Kidney (tissue), 14 donors: ENCODE data around the gene DDX54. TPM values are rescaled to one million over a fixed set of nuclear protein-coding genes. Genes with fewer than 3 reads are reported as not detected.

Experiments used
- DNase-seq, 5 donors: peaks; one replicate each; pipeline ENCODE4 v3.0.0-alpha.2; 2013 to 2020
- FAIRE-seq: peaks from 2 replicates; lab custom pipeline; 2012; peaks lifted over from hg19 to GRCh38; lab: Jason Lieb, UNC
- H3K27ac ChIP-seq, 2 donors: one replicate each; pipeline ENCODE4 v1.7.0; 2013; ENCODE audit warnings: low read depth in 2 of 2, low read length in 2 of 2, inconsistent platforms in 1 of 2
- H3K27me3 ChIP-seq: one replicate; pipeline ENCODE4 v1.7.1; 2013; ENCODE audit warnings: low read length, inconsistent platforms; ENCODE audit not compliant: control insufficient read depth, insufficient read depth
- H3K36me3 ChIP-seq, 3 donors: one replicate each; pipeline versions ENCODE4 v1.7.0 to v1.7.1; 2013; ENCODE audit warnings: low read length in 3 of 3, control low read depth in 1 of 3, inconsistent platforms in 1 of 3; ENCODE audit not compliant: insufficient read depth in 3 of 3, control insufficient read depth in 2 of 3
- H3K4me1 ChIP-seq, 3 donors: one replicate each; pipeline versions ENCODE4 v1.7.0 to v1.7.1; 2013; ENCODE audit warnings: low read length in 3 of 3, inconsistent platforms in 1 of 3, low read depth in 1 of 3; ENCODE audit not compliant: control insufficient read depth in 2 of 3, insufficient read depth in 2 of 3
- H3K4me3 ChIP-seq, 3 donors: one replicate each; pipeline versions ENCODE4 v1.7.0 to v1.8.1; 2013; ENCODE audit warnings: low read length in 3 of 3, control low read depth in 1 of 3, inconsistent platforms in 1 of 3
- H3K9ac ChIP-seq, 3 donors: one replicate each; pipeline versions ENCODE4 v1.7.0 to v1.7.1; 2013; ENCODE audit warnings: low read length in 3 of 3, control low read depth in 1 of 3, inconsistent platforms in 1 of 3
- H3K9me3 ChIP-seq, 3 donors: one replicate each; pipeline versions ENCODE4 v1.7.0 to v1.7.1; 2013; ENCODE audit warnings: low read length in 3 of 3, control low read depth in 1 of 3, inconsistent platforms in 1 of 3; ENCODE audit not compliant: control insufficient read depth in 2 of 3, insufficient read depth in 1 of 3
- intact Hi-C: fragments of 100-400 bp; cut with DNase I; formaldehyde crosslinking; loops from one replicate; pipeline ENCODE4 v1.11.1; 2022
- polyA plus RNA-seq: library from polyadenylated mRNA; stranded (reverse); fragments of 350-450 nt; fragmentation: Illumina TruSeq; extraction: RNeasy Lipid Tissue Mini Kit (QIAGEN cat#74804); gene quantifications from one replicate; pipeline ENCODE4 v1.2.3, GENCODE V29; 2014; ENCODE audit warnings: low read depth, low replicate concordance; ENCODE audit not compliant: insufficient read depth
- total RNA-seq: library from RNA; stranded (reverse); fragmentation: NEBNext Ultra II Directional; extraction: Animal tissue kit (Norgen Biotek cat#: 25700); gene quantifications from one replicate; pipeline ENCODE4 v1.2.1, GENCODE V29; 2021
- TF ChIP-seq, protein P1 (sequence below): IDR thresholded peaks from 3 replicates; pipeline ENCODE4 v1.5.1; 2012; ENCODE audit warnings: mild to moderate bottlenecking, moderate library complexity, borderline replicate concordance; ENCODE audit not compliant: insufficient read depth; ENCODE audit errors: extremely low read depth
- donor health status: control.
- donor health status: control.
- donor health status: control.
- donor health status: control.
- donor health status: control.
- donor health status: DM: yes; HTN: yes; CAD: no.
- donor health status: Normal renal cell carcinoma (clear cell type).

Gene DDX54
- total and polyA plus RNA-seq, 2 donors from 2014 or later: 55.4 to 62.0 TPM

DNA sequence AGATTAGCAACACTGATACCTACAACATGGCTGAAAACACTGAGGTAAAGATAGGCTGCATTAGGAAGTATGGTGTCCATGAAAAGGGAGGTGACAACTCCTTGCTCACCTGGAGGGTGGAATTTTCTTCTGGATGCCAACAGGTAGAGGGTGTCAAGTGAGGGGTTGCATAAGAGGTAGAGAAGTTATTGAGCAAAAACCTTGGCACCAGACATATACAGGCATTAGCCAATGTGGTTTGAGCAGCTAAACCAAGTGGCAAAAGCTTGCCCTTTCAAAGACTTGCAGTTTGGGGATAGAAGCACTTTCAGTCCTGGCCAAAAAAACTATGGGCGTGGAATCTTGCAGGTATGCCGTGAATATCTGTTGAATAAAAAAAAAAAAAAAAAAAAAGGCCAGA is 4.1 kb upstream of the DDX54 start:
- TF ChIP-seq, protein P1, sequence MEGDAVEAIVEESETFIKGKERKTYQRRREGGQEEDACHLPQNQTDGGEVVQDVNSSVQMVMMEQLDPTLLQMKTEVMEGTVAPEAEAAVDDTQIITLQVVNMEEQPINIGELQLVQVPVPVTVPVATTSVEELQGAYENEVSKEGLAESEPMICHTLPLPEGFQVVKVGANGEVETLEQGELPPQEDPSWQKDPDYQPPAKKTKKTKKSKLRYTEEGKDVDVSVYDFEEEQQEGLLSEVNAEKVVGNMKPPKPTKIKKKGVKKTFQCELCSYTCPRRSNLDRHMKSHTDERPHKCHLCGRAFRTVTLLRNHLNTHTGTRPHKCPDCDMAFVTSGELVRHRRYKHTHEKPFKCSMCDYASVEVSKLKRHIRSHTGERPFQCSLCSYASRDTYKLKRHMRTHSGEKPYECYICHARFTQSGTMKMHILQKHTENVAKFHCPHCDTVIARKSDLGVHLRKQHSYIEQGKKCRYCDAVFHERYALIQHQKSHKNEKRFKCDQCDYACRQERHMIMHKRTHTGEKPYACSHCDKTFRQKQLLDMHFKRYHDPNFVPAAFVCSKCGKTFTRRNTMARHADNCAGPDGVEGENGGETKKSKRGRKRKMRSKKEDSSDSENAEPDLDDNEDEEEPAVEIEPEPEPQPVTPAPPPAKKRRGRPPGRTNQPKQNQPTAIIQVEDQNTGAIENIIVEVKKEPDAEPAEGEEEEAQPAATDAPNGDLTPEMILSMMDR: no peak
- DNase-seq (no peak), FAIRE-seq (no peak)
- Histone ChIP-seq H3K27me3 (no peaks in the 10 kb centered on the region), H3K27ac (no peak overlapping the region), H3K36me3 (peaks cover 2 to 18% (median 6%) of the 10 kb centered on the region in 3 donors), H3K9ac (no peak overlapping the region), H3K4me1 (peaks cover 0 to 15% (median 3%) of the 10 kb centered on the region in 3 donors), H3K4me3 (no peak overlapping the region), H3K9me3 (no peaks in the 10 kb centered on the region)
- intact Hi-C loops: no loop called here

DNA sequence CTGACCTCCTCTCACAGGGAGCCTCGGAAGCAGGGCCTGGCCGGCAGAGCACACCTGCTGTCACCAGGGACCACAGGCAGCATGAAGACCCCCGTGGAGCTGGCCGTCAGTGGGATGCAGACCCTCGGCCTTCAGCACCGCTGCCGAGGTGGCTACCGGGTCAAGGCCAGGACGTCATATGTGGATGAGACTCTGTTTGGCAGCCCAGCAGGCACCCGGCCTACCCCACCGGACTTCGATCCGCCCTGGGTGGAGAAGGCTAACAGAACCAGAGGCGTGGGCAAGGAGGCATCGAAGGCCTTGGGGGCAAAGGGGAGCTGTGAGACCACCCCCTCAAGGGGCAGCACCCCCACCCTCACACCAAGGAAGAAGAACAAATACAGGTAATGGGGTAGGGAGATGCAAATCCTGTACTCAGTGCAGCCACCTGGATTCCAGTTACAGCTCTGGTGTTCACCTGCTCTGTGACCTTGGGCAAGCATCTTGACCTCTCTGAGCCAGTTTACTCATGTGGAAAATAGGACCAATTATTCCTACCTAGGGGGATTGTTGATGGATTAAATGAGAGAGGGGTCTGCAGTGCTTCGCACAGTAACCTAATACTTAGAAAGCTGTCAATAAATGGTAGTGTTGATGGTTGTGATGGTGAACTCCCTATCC is 1.5 kb upstream of the DDX54 start:
- peaks cover 0 to 11% (median 0%) of the 10 kb centered on the region in 3 donors for H3K4me1 ChIP-seq
- TF ChIP-seq, protein P1: no peak
- peaks cover 2 to 13% (median 6%) of the 10 kb centered on the region in 3 donors for H3K36me3 ChIP-seq
- intact Hi-C loops: no loop called here
- no peaks in the 10 kb centered on the region for H3K27me3 ChIP-seq
- DNase-seq: peak in 2 of 5 donors; percentile 62 to 80
- FAIRE-seq: no peak
- peak overlapping the region in 2 of 3 donors; percentile 90 to 92 for H3K4me3 ChIP-seq
- H3K27ac ChIP-seq: no peak overlapping the region
- peak overlapping the region in 1 of 3 donors; percentile 33 for H3K9ac ChIP-seq
- H3K9me3 ChIP-seq: no peaks in the 10 kb centered on the region

DNA sequence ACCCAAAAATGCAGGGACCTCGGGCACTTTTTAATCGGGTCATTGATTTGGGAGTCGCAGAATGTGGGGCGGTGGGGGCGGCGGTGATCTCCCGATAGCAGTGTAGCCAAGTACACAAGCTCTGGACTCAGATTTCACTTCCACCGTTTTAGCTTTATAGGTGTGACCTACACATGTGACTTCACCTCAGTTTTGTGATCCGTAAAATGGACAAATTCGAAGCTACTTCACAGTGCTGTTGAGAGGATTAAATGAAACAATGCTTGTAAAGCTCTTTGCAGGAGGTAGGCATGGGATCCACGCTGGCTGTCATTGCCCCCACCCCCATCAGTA is 721 bp upstream of the DDX54 start:
- peak overlapping the region; percentile 95 to 96 for H3K27ac ChIP-seq
- H3K9ac ChIP-seq: peak overlapping the region; percentile 45 to 84 (median 79)
- no peak for FAIRE-seq
- no peaks in the 10 kb centered on the region for H3K27me3 ChIP-seq
- H3K4me1 ChIP-seq: peaks cover 0 to 11% (median 0%) of the 10 kb centered on the region in 3 donors
- intact Hi-C loops: no loop called here
- TF ChIP-seq, protein P1: no peak
- peak in 2 of 5 donors; percentile 57 to 70 for DNase-seq
- H3K4me3 ChIP-seq: peak overlapping the region; percentile 55 to 92 (median 90)
- H3K9me3 ChIP-seq: no peaks in the 10 kb centered on the region
- H3K36me3 ChIP-seq: peaks cover 2 to 6% (median 2%) of the 10 kb centered on the region in 3 donors

DNA sequence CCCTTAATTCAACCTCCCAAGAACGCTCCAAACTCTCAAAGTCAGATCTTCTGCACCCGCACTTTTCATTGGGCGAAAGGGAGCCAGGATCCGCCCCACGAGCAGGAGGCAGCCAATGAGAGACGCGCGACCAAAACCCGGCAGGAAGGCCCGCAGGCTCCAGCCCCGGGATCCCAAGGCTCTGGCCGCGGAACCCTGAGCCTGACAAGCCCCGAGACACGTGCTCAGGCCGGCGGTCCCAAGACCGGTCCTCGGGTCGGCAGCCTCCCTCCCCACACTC is 438 bp downstream of the DDX54 start:
- peak overlapping the region; percentile 90 to 94 (median 92) for H3K4me3 ChIP-seq
- no peaks in the 10 kb centered on the region for H3K9me3 ChIP-seq
- DNase-seq (peak; percentile 90 to 96 (median 95)), FAIRE-seq (no peak)
- H3K27me3 ChIP-seq: no peaks in the 10 kb centered on the region
- TF ChIP-seq, protein P1: no peak
- intact Hi-C loops: no loop called here
- peaks cover 0 to 11% (median 0%) of the 10 kb centered on the region in 3 donors for H3K4me1 ChIP-seq
- peak overlapping the region; percentile 65 to 92 (median 84) for H3K9ac ChIP-seq
- H3K36me3 ChIP-seq: peaks cover 2 to 11% (median 10%) of the 10 kb centered on the region in 3 donors
- H3K27ac ChIP-seq: peak overlapping the region; percentile 95 to 96
